Lung (tissue), 12 donors: ENCODE data around the gene SSH2. TPM values are rescaled to one million over a fixed set of nuclear protein-coding genes. Genes with fewer than 3 reads are reported as not detected.

Experiments used
- ATAC-seq: fragments of 200-7000 bp; cut with Tn5 transposase; one replicate; pipeline ENCODE4 v1.9.1; 2020; ENCODE audit warnings: moderate number of reproducible peaks; ENCODE audit not compliant: insufficient read depth, low FRiP score
- DNase-seq, 3 donors: peaks; one replicate each; pipeline ENCODE4 v3.0.0-alpha.2; 2013 to 2017
- H3K27ac ChIP-seq, 2 donors: one replicate each; pipeline ENCODE4 v1.5.1; 2013; ENCODE audit warnings: mild to moderate bottlenecking in 2 of 2, moderate library complexity in 2 of 2, control low read depth in 1 of 2, inconsistent platforms in 1 of 2, low read depth in 1 of 2, low read length in 1 of 2
- H3K27me3 ChIP-seq, 3 donors: one replicate each; pipeline ENCODE4 v1.5.1; 2013; ENCODE audit warnings: low read length in 2 of 3; ENCODE audit not compliant: control insufficient read depth in 3 of 3, insufficient read depth in 3 of 3
- H3K36me3 ChIP-seq, 4 donors: one replicate each; pipeline ENCODE4 v1.5.1; 2013; ENCODE audit warnings: low read length in 4 of 4, mild to moderate bottlenecking in 1 of 4, moderate library complexity in 1 of 4; ENCODE audit not compliant: control insufficient read depth in 4 of 4, insufficient read depth in 4 of 4
- H3K4me1 ChIP-seq, 5 donors: one replicate each; pipeline ENCODE4 v1.5.1; 2013; ENCODE audit warnings: low read length in 5 of 5, mild to moderate bottlenecking in 2 of 5, moderate library complexity in 1 of 5; ENCODE audit not compliant: control insufficient read depth in 5 of 5, insufficient read depth in 5 of 5
- H3K4me3 ChIP-seq: one replicate; pipeline ENCODE4 v1.5.1; 2013; ENCODE audit warnings: mild to moderate bottlenecking, control low read depth, moderate library complexity
- H3K9ac ChIP-seq, 2 donors: one replicate each; pipeline ENCODE4 v1.5.1; 2013; ENCODE audit warnings: low read length in 2 of 2, control low read depth in 1 of 2; ENCODE audit not compliant: insufficient read depth in 1 of 2
- H3K9me3 ChIP-seq, 4 donors: one replicate each; pipeline ENCODE4 v1.5.1; 2013; ENCODE audit warnings: low read length in 3 of 4, mild to moderate bottlenecking in 1 of 4, moderate library complexity in 1 of 4; ENCODE audit not compliant: control insufficient read depth in 4 of 4, insufficient read depth in 3 of 4
- CTCF ChIP-seq: IDR thresholded peaks from 2 replicates; pipeline ENCODE4 v1.5.1; 2012; ENCODE audit warnings: mild to moderate bottlenecking; ENCODE audit errors: control extremely low read depth, extremely low read depth
- WGBS, 2 donors: extraction: QIAGEN DNeasy Blood & Tissue Kit; methylation state at CpG; one replicate each; pipeline ENCODE4 v1.1.7; 2013; 5-methylcytosine and 5-hydroxymethylcytosine counted together
- polyA plus RNA-seq, 2 donors: library from polyadenylated mRNA; stranded (reverse); fragments of 200-250 nt; gene quantifications; one replicate each; pipeline ENCODE4 v1.2.1, GENCODE V29; 2013
- total RNA-seq, 2 donors: library from RNA; depleted of rRNA in 1 of 2; stranded (reverse); fragments of >200 nt in 1 of 2; gene quantifications; one replicate each; pipeline ENCODE4 v1.2.1, GENCODE V29; 2014 to 2021
- donor health status: control.
- donor health status: control.
- donor health status: Bipolar disorder and iron deficiency.
- donor health status: healthy.
- donor health status: DM: yes; HTN: yes; CAD: no.

Gene SSH2
- total and polyA plus RNA-seq, 4 donors, result 23.4 to 69.4 (median 41.1) TPM

- no peak for ATAC-seq
- H3K27me3 ChIP-seq, result no peaks in the 10 kb centered on the region
- DNase-seq, result no peak
- peaks cover 0 to 14% (median 0%) of the 10 kb centered on the region in 5 donors for H3K4me1 ChIP-seq
- no peak overlapping the region for H3K9ac ChIP-seq
- 50 to 64% methylated on average over 1 of the region's 1 CpG for WGBS, 2 donors
- no peak for TF ChIP-seq CTCF
- no peaks in the 10 kb centered on the region for H3K9me3 ChIP-seq
- H3K4me3 ChIP-seq, result no peak overlapping the region
- H3K36me3 ChIP-seq, result peaks cover 4 to 18% (median 9%) of the 10 kb centered on the region in 4 donors
- H3K27ac ChIP-seq, result peak overlapping the region in 1 of 2 donors; percentile 21
Observed at GRCh38 chr17:29698837-29699236, 231.2 kb downstream of the SSH2 start.

GRCh38 chr17:29698019-29698777, 231.8 kb downstream of the SSH2 start:
- TF ChIP-seq CTCF, result no peak
- no peaks in the 10 kb centered on the region for H3K27me3 ChIP-seq
- peaks cover 4 to 18% (median 9%) of the 10 kb centered on the region in 4 donors for H3K36me3 ChIP-seq
- H3K9ac ChIP-seq, result no peak overlapping the region
- H3K4me3 ChIP-seq, result no peak overlapping the region
- H3K4me1 ChIP-seq, result peaks cover 0 to 16% (median 0%) of the 10 kb centered on the region in 5 donors
- DNase-seq (no peak), ATAC-seq (no peak)
- H3K27ac ChIP-seq, result peak overlapping the region in 1 of 2 donors; percentile 21
- WGBS, 2 donors, result 88 to 95% methylated on average over 6 of the region's 6 CpGs
- no peaks in the 10 kb centered on the region for H3K9me3 ChIP-seq

GRCh38 chr17:29697371-29697770, 232.7 kb downstream of the SSH2 start:
- ATAC-seq, result no peak
- Histone ChIP-seq H3K27ac (no peak overlapping the region), H3K9ac (no peak overlapping the region), H3K9me3 (no peaks in the 10 kb centered on the region), H3K4me1 (peaks cover 0 to 16% (median 0%) of the 10 kb centered on the region in 5 donors), H3K27me3 (no peaks in the 10 kb centered on the region), H3K4me3 (no peak overlapping the region), H3K36me3 (peaks cover 0 to 17% (median 10%) of the 10 kb centered on the region in 4 donors)
- DNase-seq, result no peak
- TF ChIP-seq CTCF, result no peak
- WGBS, 2 donors, result 84 to 89% methylated on average over 3 of the region's 3 CpGs
